HUDEP-2 (cell line): ENCODE data around the gene ACTG2.
A peak's percentile ranks its signal among the peaks of the same experiment; 100 is the strongest.
"Not testable (repeated sequence)": the region's sequence is repeated elsewhere in the genome, so short reads cannot be mapped to it uniquely, and the experiment has no call there.

Experiments used
- DNase-seq, 76 experiments: peaks; one replicate each; lab custom pipeline; 2025; ENCODE audit not compliant: unreplicated experiment in 76 of 76; lab: John Stamatoyannopoulos, UW

ACTG2 gene

GRCh38 chr2:73891276-73891901, 1.4 kb upstream of the ACTG2 start:
- no peak for DNase-seq

DNA sequence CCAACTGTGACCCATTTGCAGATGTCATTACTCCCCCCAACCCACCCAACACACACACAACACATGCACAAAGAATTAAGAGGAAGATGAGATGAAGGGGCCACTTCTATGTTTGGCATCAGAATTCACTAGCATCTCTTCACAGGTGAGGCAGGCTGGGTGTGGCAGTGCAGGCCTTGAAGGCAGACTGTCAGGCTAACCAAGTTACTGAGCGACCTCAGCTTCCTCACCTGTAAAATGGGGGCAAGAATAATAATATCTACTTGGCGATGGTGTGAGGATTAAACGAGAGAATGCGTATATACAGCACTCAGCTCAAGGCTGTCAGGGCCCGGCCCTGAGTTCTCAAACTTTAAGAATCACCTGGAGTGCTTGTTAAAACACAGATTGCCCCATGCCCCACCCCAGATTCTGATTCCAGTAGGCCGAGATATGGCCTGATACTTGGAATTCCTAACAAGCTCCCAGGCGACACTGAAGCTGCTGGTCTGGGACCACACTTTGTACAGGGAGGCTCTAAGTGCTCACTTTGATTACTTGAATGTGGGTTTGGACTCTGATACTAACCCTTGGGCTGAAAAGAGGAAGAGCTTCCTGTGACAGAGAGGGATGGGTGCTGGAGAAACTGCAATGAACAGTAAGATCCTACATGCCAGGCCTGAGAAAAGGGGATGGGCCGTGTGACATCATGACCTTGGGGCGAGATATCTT, 1.1 kb downstream of the ACTG2 start:
- no peak for DNase-seq

DNA sequence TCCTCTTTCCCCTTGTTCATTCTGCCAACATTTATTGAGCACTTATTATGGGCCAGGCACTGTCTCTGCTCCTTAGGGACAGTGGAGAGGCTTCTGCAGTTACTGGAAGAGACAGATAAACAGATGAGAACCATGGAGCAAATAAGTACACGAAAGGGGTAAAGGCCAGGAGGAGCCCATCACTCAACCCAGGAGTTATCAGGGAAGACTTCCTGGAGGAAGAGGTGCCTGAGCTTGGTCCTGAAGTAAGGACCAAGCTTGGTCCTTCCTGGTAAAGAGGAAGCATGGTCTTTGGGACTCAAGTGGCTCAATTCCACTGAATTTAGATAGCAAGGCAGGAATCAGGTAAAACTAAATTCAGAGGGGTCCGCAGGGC, 1.7 kb downstream of the ACTG2 start:
- no peak for DNase-seq

DNA sequence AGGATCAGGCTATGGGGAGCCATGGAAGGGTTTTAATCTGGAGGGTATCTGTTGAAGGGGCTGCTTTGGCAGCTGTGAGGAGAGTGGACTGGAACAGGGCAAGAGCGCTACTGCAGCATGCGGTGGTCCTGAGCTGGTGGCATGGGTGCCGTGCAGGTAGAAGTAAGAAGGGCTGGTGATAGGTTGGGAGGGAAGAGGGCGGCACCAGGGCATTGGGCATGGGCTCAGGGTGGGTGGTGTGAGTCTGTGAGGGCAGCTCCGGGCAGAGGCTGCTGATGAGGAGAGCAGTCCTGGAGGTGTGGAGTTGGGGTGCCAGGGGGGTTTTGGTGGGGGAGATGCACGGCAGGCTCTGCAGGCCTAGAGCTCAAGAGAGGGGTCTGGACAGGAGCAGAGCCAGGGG, 2.1 kb downstream of the ACTG2 start:
- no peak for DNase-seq

- no peak for DNase-seq
Measured at GRCh38 chr2:73895473-73895872, 2.7 kb downstream of the ACTG2 start.

GRCh38 chr2:73896362-73897239, 3.8 kb downstream of the ACTG2 start:
- no peak for DNase-seq

GRCh38 chr2:73897240-73897583, 4.4 kb downstream of the ACTG2 start:
- DNase-seq: no peak

GRCh38 chr2:73897934-73898333, 5.1 kb downstream of the ACTG2 start:
- no peak for DNase-seq

DNA sequence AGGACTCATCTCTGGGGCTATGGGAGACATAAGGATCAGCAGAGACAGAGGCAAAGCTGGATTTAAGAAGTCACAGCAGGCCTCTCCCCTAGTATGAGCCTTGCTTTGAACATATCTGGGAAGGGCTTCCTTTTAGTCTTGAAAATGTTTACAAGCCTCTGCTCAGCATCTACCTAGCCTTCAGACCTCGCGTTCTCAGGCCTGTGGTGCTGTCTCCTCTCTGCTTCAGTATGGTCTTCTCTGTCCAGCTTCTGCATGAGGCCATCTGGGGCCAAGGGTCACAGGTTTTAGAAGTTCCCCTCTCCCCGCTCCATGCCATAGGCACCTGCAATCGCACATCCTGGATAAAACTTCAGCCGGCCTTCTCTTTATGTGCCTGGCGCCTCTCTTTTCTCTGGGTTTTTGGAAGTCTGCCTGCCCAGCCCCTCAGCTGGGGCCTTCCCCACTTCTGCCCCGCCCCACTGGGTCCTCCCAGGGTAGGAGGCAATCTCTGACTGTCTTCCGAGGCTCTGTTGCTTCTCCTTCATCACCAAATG, 7.1 kb downstream of the ACTG2 start:
- no peak for DNase-seq

DNA sequence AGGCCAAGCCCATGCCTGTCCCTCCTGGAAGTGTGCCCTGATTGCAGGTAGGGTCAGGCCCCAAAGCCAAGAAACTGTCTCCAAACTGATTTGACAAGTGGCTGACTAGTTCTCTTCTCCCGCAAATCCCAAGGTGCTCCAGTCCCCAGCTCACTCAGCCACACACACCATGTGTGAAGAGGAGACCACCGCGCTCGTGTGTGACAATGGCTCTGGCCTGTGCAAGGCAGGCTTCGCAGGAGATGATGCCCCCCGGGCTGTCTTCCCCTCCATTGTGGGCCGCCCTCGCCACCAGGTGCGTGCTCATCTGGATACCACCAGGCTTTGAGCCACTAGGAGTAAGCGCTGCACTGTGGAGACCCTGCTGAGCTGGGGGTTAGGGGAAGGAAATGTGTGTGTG, 8.3 kb downstream of the ACTG2 start:
- no peak for DNase-seq

DNA sequence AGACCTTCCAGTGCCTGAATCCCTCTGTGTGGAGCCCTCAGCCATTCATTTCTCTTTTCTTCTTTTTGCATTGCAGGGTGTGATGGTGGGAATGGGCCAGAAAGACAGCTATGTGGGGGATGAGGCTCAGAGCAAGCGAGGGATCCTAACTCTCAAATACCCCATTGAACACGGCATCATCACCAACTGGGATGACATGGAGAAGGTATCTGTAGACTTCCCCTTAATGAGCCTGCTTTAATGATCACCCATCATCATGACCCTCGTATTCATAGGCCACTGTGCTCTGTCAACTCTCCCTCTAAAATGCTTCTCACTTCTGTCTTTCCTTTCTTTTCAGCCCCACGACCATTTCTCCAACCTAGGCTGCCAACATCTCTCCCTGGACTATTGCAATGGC, 9.5 kb downstream of the ACTG2 start:
- DNase-seq: no peak

- DNase-seq: no peak
Measured at GRCh38 chr2:73903313-73903712, 10.5 kb downstream of the ACTG2 start.

DNA sequence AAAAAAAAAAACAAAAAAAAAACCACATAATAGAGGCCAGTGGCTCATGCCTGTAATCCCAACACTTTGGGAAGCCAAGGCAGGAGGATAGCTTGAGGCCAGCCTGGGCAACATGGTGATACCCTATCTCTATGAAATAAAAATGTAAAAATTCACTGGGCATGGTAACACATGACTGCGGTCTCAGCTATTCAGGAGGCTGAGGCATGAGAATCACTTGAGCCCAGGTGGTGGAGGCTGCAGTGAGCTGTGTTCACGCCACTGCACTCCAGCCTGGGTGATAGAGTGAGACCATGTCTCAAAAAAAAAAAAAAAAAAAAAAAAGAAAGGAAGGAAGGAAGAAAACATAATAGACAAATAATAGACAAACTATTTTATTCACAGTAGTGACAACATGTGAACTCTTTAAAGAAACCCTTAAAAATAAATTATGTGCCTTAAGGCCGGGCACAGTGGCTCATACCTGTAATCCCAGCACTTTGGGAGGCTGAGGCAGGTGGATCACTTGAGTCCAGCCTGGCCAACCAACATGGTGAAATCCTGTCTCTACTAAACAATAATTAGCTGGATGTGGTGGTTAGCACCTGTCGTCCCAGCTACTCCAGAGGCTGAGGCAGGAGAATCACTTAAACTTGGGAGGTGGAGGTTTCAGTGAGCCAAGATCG, 11.3 kb downstream of the ACTG2 start:
- DNase-seq: not testable (repeated sequence)

DNA sequence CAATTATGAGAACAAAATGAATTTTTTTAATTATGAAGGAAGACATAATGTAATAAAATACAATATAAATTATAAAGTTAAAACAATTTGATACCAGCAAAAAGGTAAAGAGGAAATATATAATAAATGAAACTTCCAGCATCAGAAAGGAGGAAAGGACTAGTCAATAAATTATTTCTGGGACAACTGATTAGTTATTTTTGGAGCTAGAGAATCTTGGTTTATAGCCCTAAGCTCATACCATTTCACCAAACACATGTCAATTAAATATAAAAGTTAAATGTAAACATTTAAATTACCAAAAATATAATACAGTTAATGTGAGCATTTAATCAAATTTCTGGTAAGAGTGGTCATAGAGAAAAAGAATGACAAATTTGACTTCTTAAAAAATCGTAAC, 12.1 kb downstream of the ACTG2 start:
- DNase-seq: no peak

DNA sequence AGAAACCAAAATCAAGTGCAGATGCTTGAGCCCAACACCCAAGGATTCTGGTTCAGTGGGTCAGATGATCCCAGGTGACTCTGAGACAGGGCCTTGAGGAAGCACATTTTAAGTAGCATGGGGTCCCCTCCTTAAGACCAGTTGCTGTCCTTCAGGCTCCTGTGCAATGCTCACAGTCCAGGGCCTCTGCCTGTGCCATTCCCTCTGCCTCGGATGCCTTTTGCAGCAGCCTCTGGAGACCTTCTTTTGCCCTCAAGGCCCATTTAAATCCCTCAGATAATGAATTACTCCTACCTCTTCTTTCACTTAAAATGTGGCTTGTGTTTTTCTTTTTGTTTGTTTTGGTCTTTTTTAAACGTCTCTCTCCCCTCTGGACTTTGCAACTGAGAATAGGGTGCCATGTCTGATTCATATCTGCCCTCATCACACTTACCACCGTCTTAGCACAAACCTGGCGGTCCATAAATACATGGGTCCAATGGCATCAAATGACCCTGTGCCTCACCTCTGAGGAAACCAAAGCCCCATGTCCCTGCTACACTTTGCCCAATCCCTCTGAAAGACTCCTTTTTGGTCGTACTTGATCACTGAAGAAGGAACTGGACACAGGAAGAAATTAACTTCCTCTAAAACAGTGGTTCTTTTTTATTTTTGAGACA, 14.2 kb downstream of the ACTG2 start:
- DNase-seq: no peak

DNA sequence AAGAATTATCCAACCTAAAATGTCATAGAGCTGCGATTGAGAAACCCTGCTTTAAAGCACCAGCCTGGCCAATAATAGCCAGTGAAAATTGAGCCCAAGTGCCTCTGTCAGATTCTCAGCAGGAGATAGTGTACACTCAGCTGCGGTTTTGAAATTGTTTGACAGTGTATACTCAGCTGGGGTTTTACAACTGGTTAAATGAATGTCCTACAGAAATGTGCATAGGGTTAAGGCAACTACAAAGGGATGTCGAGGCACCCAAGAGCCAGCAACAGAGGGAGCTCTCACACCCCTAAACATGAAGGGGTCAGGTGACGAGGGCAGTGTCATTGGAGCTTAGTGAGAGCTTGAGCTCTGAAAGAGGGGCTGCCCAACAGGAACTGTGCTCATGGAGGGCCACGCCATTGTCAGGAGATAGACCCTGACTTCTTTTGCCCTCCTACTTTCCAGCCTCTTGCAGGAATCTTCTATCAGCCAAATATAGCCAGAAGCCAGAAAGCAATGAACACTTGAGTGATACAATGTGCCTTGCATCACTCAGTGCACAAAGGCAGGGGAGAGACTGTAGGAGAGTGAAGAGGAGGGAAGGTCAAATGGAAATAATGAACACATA, 15.1 kb downstream of the ACTG2 start:
- peak in 37 of 76 experiments; percentile 3 to 46 (median 17) for DNase-seq

- no peak for DNase-seq
Measured at GRCh38 chr2:73908689-73909652, 16.2 kb downstream of the ACTG2 start.

DNA sequence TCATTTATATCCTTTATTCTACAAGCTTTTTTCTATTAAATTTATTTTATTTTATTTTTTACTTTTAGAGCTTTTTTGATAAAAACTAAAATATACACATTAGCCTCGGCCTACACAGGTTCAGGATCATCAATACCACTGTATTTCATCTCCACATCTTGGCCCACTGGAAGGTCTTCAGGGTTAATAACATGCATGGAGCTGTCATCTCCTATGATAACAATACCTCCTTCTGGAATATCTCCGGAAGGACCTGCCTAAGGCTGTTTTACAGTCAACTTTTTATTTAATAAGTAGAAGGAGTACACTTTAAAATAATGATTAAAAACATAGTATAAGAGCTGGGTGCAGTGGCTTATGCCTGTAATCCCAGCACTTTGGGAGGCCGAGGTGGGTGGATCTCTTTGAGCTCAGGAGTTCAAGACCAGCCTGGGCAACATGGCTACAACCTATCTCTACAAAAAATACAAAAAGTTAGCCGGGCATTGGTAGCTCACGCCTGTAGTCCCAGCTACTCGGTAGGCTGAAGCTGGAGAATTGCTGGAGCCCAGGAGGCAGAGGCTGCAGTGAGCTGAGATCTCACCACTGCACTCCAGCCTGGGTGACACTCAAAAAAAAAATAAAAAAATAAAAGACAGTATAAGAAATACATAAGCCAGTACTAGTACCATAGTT, 18.2 kb downstream of the ACTG2 start:
- DNase-seq: no peak
